Measurements from ENCODE around the gene SPON1. TPM values are rescaled to one million over a fixed set of nuclear protein-coding genes. Genes with fewer than 3 reads are reported as not detected.

SPON1 gene
- total and polyA plus RNA-seq, 2 donors (not counting 1 experiment from before 2014, with no cell fraction given): 0.30 TPM; not detected in 1

GRCh38 chr11:14021738-14022137 is 59.2 kb downstream of the SPON1 start:
- no peak for ATAC-seq (ENCODE audit: low read depth)
- H3K4me2 ChIP-seq (replicated peaks; ENCODE audit: low read depth, low read length, poor library complexity, severe bottlenecking): no peak overlapping the region
- intact Hi-C loops (cut with micrococcal nuclease): no loop called here
- no peak overlapping the region for H3K4me3 ChIP-seq (ENCODE audit: control extremely low read depth in 1 of 5, extremely low read depth in 1 of 5, insufficient read depth in 1 of 5, low read depth in 2 of 5, low read length in 4 of 5)
- H3K9me3 Mint-ChIP-seq (ENCODE audit: insufficient read depth): no peaks in the 10 kb centered on the region
- no peak overlapping the region for H3K4me3 Mint-ChIP-seq
- no peak overlapping the region for H2AFZ ChIP-seq (ENCODE audit: insufficient read depth, low read depth, low read length, poor library complexity, severe bottlenecking)
- H3K4me1 ChIP-seq (ENCODE audit: control insufficient read depth in 2 of 2, insufficient read depth in 2 of 2, low read length in 2 of 2): no peaks in the 10 kb centered on the region
- H4K20me1 ChIP-seq (ENCODE audit: control insufficient read depth, insufficient read depth, low read length, poor library complexity, severe bottlenecking): no peaks in the 10 kb centered on the region
- H3K27ac Mint-ChIP-seq: no peak overlapping the region
- POLR2A ChIA-PET: no interaction called here
- no CpG with 5 or more reads among the region's 4 CpGs for WGBS (ENCODE audit: insufficient coverage)
- no peaks in the 10 kb centered on the region for H3K4me1 Mint-ChIP-seq
- H3K36me3 ChIP-seq (replicated peaks in 1 of 2; ENCODE audit: control extremely low read depth in 1 of 2, control insufficient read depth in 1 of 2, extremely low read depth in 1 of 2, insufficient read depth in 2 of 2, low read length in 1 of 2): no peaks in the 10 kb centered on the region
- H3K9ac ChIP-seq (ENCODE audit: low read length): no peak overlapping the region
- TF ChIP-seq EZH2 (IDR thresholded peaks at IDR 0.05; ENCODE audit: borderline replicate concordance, insufficient read depth, low read depth, low read length, poor library complexity, severe bottlenecking): no peak
- no peak for TF ChIP-seq CTCF (IDR thresholded peaks at IDR 0.05)
- H3K79me2 ChIP-seq (ENCODE audit: control insufficient read depth, insufficient read depth, low read length): no peaks in the 10 kb centered on the region
- no peak overlapping the region for H3K27ac ChIP-seq (ENCODE audit: low read length in 2 of 2)
- CTCF ChIA-PET: no interaction called here
- H3K9me3 ChIP-seq (ENCODE audit: control extremely low read depth in 1 of 3, control insufficient read depth in 2 of 3, insufficient read depth in 1 of 3, low read length in 2 of 3): no peaks in the 10 kb centered on the region
- peaks cover 32% of the 10 kb centered on the region for H3K27me3 Mint-ChIP-seq
- no peak for DNase-seq
- H3K27me3 ChIP-seq (replicated peaks in 1 of 4; ENCODE audit: control extremely low read depth in 1 of 4, control insufficient read depth in 3 of 4, insufficient read depth in 4 of 4, low read length in 3 of 4): peaks cover 0 to 11% (median 2%) of the 10 kb centered on the region in 4 experiments

- Mint-ChIP-seq H3K27ac (no peak overlapping the region), H3K4me1 (no peaks in the 10 kb centered on the region), H3K4me3 (no peak overlapping the region), H3K27me3 (peaks cover 34% of the 10 kb centered on the region), H3K9me3 (ENCODE audit: insufficient read depth) (no peaks in the 10 kb centered on the region)
- H3K79me2 ChIP-seq (ENCODE audit: control insufficient read depth, insufficient read depth, low read length): no peaks in the 10 kb centered on the region
- ATAC-seq (ENCODE audit: low read depth) (no peak), DNase-seq (no peak)
- intact Hi-C loops (cut with micrococcal nuclease): no loop called here
- no peak overlapping the region for H2AFZ ChIP-seq (ENCODE audit: insufficient read depth, low read depth, low read length, poor library complexity, severe bottlenecking)
- no peaks in the 10 kb centered on the region for H3K36me3 ChIP-seq (replicated peaks in 1 of 2; ENCODE audit: control extremely low read depth in 1 of 2, control insufficient read depth in 1 of 2, extremely low read depth in 1 of 2, insufficient read depth in 2 of 2, low read length in 1 of 2)
- H3K9me3 ChIP-seq (ENCODE audit: control extremely low read depth in 1 of 3, control insufficient read depth in 2 of 3, insufficient read depth in 1 of 3, low read length in 2 of 3): no peaks in the 10 kb centered on the region
- peaks cover 0 to 12% (median 2%) of the 10 kb centered on the region in 4 experiments for H3K27me3 ChIP-seq (replicated peaks in 1 of 4; ENCODE audit: control extremely low read depth in 1 of 4, control insufficient read depth in 3 of 4, insufficient read depth in 4 of 4, low read length in 3 of 4)
- no peak overlapping the region for H3K9ac ChIP-seq (ENCODE audit: low read length)
- H3K27ac ChIP-seq (ENCODE audit: low read length in 2 of 2): no peak overlapping the region
- no CpG with 5 or more reads among the region's 3 CpGs for WGBS (ENCODE audit: insufficient coverage)
- CTCF ChIA-PET: no interaction called here
- POLR2A ChIA-PET: no interaction called here
- H3K4me2 ChIP-seq (replicated peaks; ENCODE audit: low read depth, low read length, poor library complexity, severe bottlenecking): no peak overlapping the region
- TF ChIP-seq CTCF (IDR thresholded peaks at IDR 0.05) (no peak), EZH2 (IDR thresholded peaks at IDR 0.05; ENCODE audit: borderline replicate concordance, insufficient read depth, low read depth, low read length, poor library complexity, severe bottlenecking) (no peak)
- H3K4me3 ChIP-seq (ENCODE audit: control extremely low read depth in 1 of 5, extremely low read depth in 1 of 5, insufficient read depth in 1 of 5, low read depth in 2 of 5, low read length in 4 of 5): no peak overlapping the region
- no peaks in the 10 kb centered on the region for H4K20me1 ChIP-seq (ENCODE audit: control insufficient read depth, insufficient read depth, low read length, poor library complexity, severe bottlenecking)
- H3K4me1 ChIP-seq (ENCODE audit: control insufficient read depth in 2 of 2, insufficient read depth in 2 of 2, low read length in 2 of 2): no peaks in the 10 kb centered on the region
Measured at GRCh38 chr11:14022251-14022650, 59.7 kb downstream of the SPON1 start.

Measured in B cell (primary cell).